Measurements from ENCODE around the gene SH3BP2.

- TF ChIP-seq POLR2A (IDR thresholded peaks at IDR 0.05; ENCODE audit: low read depth, low read length) = no peak
- no peak for TF ChIP-seq CTCF (IDR thresholded peaks at IDR 0.05 in 2 of 3, conservative IDR thresholded peaks at IDR 0.05 in 1 of 3; ENCODE audit: control insufficient read depth in 2 of 3, extremely low read depth in 1 of 3, insufficient read depth in 1 of 3, low read depth in 3 of 3, low read length in 3 of 3)
- TF ChIP-seq, protein P1, sequence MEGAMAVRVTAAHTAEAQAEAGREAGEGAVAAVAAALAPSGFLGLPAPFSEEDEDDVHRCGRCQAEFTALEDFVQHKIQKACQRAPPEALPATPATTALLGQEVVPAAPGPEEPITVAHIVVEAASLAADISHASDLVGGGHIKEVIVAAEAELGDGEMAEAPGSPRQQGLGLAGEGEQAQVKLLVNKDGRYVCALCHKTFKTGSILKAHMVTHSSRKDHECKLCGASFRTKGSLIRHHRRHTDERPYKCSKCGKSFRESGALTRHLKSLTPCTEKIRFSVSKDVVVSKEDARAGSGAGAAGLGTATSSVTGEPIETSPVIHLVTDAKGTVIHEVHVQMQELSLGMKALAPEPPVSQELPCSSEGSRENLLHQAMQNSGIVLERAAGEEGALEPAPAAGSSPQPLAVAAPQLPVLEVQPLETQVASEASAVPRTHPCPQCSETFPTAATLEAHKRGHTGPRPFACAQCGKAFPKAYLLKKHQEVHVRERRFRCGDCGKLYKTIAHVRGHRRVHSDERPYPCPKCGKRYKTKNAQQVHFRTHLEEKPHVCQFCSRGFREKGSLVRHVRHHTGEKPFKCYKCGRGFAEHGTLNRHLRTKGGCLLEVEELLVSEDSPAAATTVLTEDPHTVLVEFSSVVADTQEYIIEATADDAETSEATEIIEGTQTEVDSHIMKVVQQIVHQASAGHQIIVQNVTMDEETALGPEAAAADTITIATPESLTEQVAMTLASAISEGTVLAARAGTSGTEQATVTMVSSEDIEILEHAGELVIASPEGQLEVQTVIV (IDR thresholded peaks at IDR 0.05; ENCODE audit: borderline replicate concordance, partially characterized antibody) = no peak
- TF ChIP-seq SIX5 (IDR thresholded peaks at IDR 0.05; ENCODE audit: low read depth, low read length, severe bottlenecking) = no peak
- TF ChIP-seq ZNF207 (IDR thresholded peaks at IDR 0.05; ENCODE audit: borderline replicate concordance) = no peak
- no peak for TF ChIP-seq NBN (IDR thresholded peaks at IDR 0.05)
- TF ChIP-seq RCOR1 (conservative IDR thresholded peaks at IDR 0.05; ENCODE audit: low read depth, low read length) = no peak
Observed at GRCh38 chr4:2887343-2887742, 94.5 kb downstream of the SH3BP2 start.
